ENCODE results near the gene C12orf56.
A peak's percentile ranks its signal among the peaks of the same experiment; 100 is the strongest.
"Not testable (repeated sequence)": the region's sequence is repeated elsewhere in the genome, so short reads cannot be mapped to it uniquely, and the experiment has no call there.

The C12orf56 gene

DNA sequence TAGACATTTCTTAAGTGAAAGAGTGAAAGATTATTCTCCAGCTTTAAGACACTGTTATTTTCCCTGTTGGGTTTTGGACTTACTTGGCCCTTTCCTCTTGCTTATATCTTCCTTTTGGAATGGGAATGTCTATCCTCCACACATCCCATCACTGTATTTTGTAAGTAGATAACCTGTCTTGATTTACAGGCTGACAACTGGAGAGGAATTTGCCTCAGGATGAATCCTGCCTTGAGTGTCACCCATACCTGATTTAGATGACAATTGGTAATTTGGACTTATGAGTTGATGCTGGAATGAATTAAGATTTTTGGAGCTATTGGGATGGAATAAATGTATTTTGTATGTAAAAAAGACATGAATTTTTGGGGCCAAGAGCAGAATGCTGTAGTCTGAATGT is 94.3 kb downstream of the C12orf56 start:
- DNase-seq: no peak

DNA sequence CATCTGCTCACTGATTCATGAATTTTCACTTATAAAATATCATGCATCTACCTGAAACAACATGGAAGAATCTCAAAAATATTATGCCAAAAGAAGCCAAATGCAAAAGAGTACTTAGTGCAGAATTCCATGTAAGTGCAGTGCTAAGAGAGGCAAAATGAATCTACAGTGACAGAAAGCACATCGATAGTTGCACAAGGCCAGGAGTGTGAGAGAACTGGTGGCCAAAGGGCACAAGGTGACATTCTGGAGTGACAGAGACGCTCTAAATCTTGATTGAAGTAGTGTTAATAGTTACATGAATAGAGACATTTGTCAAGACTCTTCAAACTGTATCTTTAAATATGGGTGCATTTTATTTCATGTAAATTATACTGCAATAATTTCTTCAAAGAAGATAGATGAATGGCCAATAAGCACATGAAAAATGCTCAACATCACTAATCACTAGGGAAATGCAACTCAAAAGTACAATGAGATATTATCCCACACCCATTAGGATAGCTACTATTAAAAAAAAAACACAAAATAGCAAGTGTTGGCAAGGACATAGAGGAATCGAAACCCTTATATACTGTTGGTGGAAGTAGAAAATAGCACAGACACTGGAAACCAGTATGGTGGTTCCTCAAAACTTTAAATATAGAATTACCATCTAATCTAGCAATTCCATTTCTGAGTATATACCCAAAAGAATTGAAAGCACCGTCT is 96.7 kb downstream of the C12orf56 start:
- no peak for DNase-seq

DNA sequence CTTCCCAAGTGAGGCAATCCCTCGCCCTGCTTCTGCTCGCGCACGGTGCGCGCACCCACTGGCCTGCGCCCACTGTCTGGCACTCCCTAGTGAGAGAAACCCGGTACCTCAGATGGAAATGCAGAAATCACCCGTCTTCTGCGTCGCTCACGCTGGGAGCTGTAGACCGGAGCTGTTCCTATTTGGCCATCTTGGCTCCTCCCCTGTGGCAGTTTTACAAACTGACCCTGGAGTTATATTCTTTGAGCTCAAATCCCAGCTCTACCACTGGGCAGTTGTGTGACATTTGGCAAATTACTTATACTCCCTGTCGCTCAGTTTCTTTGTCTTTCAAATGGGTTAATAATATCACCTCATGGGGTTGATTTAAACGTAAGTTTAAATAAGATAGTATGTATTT is 97.4 kb downstream of the C12orf56 start:
- not testable (repeated sequence) for DNase-seq

DNA sequence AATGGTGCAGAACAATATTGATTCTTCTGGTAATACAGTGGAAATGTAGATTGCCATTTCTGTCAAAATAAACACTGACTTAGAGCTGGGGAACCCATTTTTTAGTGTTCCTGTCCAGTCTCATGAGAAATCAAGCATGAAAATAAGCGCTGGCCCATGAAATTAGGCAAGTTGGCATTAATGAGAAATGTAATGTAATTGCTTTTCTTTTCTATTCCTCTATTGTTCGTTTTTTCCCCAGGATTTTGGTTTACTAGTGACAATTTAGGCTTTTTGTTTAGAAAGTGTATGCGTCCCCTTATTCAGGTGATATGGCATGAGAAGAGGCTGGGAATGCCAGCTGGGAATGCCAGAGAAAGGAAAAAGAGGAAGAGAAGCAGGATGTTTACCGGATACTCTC is 104.0 kb downstream of the C12orf56 start:
- no peak for DNase-seq

DNA sequence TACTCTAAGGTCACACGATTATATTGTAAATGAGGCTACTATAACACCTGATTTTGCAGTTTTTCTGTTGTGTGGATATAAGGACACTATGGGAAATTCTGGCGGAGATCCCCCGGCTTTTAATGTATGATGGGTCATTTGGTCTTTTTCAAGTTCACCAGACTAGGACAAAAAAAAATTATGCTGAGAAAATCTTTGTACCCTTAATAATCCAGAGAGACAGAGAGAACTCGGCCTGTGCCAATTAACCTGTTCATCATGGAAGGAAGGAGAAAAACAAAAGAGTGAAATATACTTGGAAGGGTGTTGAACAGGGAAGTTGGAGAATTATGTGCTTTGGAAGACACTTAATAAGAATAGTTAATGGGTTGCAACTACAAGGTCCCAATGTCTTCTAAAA is 106.3 kb downstream of the C12orf56 start:
- no peak for DNase-seq

DNA sequence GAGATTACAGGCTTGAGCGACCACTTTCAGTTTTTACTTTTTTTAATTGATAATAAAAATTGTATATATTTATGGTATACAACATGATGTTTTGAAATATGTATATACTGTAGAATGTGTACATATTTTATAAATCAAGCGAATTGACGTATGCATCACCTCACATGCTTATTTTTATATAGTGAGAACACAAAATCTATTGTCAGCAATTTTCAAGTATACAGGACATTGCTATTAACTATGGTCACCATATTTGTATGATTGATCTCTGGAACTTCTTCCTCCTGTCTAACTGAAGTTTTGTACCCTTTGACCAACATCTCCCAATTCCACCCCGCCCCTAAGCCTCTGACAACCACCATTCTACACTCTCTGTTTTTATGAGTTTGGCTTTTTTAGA is 112.1 kb downstream of the C12orf56 start:
- no peak for DNase-seq

DNA sequence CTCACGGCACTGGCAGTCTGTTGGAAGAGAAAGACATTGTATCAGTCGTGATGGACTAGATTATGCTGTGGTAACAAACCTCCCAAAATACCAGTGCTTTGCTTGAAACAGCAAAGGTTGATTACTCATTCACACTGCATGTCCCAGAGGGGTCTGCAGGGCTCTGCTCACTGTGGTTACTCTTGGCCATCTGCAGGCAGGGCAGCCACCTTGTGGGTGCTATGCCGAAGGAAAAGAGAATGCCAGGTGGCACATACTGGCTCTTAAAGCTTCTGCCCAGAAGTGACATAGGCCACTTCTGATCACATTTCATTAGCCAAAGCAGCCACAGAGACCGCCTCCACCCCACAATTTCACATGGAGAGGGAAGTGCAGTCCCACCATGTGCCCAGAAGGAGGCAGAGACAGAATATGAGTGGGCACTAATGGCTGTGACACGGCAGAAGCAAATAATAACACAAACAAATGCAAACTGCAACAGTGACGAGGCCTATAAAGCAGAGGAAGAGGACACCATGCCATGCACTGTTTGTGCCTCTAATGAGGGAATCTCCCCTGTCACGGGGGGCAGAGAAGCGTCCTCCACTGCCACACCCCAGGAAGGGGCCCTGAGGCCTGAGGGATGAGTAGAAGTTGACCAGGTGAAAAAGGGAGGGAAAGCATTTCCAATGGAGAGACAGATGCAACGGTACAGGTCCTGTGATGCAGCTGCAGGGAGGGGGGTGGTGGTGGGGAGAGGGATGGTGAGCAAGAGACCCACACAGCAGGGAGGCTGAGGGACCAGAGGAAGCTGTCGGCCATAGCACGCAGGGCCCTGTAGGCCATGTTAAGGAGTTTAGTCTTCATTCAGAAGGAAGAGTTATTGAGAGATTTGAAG is 116.8 kb downstream of the C12orf56 start:
- DNase-seq: no peak

DNA sequence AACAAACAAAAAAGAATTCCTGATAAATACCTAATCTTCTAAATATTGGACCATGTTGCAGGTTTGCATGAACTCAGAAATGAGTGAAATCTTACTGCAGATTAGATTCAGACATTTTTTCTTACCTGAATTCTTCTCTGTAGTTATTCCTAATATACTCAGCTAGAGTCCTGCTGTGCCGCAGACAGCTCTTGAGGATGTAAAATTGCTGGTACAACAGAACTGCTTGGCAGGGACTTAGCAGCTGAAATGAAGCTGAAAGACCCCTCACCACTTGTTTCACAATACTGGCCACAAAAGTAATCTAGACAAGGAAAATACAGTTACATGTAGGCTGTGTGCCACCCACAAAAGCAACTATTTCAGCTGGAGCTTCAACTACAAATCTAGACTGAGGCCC is 120.1 kb downstream of the C12orf56 start:
- DNase-seq: no peak

DNA sequence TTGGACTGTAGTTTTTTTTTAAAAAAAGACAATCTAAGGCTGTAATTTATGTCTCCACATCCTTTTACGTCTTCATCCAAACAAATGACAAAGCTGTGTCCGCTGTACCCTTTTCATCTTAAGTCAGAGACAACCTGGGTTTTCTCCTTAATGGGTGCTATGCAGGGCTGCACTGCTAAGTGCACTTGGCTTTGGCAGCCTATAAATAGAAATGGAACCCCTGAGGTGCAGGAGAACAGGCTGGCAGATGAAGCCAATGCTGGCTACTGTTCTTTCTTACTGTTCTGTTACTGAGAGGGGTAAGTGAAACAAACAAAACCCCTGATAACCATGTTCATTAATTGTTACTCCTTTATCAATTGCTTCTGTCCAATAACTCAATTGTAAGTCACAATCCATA is 121.4 kb downstream of the C12orf56 start:
- no peak for DNase-seq

DNA sequence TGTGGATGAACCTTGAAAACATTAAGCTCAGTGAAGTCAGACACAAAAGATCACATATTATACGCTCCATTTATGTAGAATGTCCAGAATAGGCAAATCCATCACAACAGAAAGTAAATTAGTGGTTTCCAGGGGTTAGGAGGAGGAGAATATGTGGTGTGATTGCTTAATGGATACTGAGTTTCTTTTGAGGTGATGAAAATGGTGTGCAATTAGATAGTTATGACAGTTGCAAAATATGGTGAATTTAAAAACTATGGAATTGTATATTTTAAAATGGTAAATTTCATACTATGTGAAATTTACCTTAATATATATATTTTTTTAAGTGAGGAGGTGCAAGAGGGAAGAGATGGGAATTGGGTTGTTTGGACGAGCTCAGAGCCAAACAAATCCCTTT is 122.1 kb downstream of the C12orf56 start:
- DNase-seq: no peak

DNA sequence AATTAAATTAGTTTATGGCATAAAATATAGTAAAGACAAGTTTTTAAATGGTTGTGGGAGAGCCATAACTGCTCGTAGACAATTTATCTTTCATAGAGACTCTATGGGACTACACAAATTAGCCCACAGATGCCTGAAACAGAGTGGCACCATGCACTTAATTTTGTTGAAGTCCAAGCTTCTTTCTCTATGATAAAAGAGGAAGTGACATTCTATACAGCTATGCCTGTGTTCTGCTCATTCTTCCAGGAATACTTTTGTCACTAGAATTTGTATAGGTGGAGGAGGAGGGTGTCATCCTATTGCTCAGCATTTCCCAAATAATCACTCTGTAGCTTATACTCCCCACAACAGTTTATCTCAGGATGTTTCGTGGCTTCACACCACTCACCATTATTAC is 124.7 kb downstream of the C12orf56 start:
- no peak for DNase-seq

DNA sequence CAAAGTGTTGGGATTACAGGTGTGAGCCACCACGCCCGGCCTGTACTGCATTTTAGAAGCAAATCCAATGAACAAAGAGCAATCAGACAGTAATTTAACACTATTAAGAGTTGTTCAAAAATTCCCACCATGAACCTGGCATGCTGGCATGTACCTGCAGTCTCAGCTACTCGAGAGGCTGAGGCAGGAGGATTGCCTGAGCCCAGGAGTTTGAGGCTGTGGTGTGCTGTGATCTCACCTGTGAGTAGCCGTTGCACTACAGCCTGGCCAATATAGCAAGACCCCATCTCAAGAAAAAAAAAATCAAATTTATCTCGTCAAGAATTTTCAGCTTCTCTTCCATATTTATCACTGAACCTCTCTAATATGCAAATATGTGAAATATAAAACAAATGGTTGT is 128.7 kb downstream of the C12orf56 start:
- no peak for DNase-seq

DNA sequence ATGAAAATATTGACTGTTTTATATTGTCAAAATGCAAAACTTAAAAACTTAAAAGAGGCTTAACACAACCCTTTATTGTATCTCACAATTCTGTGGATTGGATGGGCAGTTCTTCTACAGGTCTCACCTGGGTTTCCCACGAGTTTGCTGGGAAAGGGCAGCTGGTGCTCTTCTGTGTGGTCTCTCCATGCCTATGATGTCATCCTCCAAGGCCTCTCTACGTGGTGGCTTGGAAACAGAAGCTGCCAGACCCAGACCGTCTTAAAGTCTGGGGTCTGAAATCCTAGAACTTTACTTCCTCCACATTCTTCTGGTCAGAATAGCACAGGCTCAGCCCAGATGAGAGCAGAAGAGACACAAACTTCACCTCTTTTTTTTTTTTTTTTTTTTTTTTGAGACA is 132.0 kb downstream of the C12orf56 start:
- no peak for DNase-seq

DNA sequence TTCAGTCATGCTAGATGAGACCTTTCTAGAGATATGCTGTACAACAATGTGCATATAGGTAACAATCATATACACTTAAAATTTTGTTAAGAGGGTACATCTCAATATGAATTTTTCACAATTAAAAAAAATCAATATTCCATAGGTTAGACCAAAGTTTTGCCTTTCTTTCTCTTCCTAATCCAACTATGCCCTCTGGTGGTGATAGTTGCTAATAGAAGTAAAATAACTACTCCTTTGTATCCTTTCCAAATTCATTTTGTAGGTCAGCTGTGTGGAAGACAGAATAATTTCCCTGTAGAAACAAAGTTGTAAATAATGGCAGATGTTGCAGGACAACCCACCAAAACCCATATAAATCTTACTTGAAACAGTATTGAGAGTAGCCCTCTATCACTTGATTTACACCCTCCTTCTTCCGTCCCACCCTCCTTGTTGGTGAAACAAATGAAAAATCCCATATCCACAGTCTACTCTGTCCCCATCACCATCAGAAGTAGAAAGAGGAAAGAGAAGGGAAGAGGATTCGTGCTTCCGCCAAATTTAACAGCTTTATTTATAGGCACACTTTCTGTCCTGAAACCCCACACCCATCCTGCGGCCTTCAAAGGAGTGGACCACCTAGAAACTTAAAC is 134.3 kb downstream of the C12orf56 start:
- peak; percentile 46 for DNase-seq

DNA sequence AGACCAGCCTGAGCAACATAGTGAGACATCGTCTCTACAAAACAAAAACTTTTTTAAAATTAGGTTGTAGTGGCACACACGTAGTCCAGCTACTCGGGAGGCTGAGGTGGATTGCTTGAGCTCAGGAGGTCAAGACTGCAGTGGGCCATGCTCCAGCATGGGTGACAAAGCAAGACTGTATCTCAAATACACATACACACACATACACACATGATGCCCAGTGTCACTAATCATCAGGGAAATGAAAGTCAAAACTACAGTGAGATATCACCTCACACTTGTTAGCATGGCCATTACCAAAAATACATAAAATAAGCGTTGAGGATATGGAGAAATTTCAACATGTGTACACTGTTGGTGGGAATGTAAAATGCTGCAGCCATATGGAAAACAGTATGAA is 135.3 kb downstream of the C12orf56 start:
- DNase-seq: no peak

DNA sequence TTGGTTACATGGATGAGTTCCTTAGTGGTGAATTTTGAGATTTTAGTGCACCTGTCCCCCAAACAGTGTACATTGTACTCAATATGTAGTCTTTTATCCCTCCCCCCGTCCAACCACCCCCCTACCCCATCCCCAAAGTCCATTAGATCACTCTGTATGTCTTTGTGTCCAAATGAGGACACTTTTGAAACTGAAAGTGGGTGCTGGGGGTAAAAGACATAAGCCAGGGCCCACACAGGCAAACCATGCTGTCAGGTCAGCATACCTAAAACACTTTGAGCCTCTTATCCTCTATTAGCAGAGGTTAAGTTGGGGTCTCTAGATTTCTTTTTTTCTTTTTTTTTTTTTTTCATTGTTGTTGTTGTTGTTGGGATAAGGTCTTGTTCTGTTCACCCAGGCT is 137.2 kb downstream of the C12orf56 start:
- DNase-seq: no peak

DNA sequence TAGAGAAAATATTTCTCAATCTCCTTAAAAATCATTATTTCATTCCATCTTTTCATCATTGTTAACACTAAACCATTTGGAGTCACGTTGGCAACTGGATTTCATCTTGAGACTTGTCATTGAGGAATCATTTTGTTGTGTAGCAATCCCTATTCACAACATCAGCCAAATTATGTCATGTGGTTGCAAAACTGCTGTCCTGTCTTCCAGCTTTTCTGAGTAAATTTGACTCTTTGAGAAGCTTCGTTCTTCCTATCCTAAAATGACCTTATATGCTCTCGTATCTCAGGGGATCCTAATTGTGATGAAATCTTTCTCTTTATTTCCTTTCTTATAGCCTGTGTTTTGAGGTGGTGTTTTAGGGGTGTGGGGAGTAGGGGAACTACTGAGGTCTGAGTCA is 137.9 kb downstream of the C12orf56 start:
- no peak for DNase-seq

DNA sequence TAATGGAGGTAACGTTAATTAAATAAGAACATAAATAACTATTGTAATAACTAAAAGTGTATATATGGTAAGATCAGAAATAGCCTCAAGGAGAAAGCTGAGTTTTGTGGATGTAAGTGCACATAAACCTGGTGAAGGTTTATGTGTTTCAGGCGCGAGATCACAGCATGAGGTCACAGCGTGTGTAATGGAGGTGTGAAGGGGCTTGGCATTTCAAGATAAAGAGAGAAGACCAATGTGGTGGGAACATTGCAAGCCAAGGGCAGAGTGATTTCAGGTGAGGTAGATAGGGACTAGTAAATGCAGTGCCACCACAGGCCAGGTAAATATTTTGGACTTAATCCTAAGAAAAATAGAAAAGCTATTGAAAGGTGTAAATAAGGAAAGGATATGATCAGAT is 146.7 kb downstream of the C12orf56 start:
- DNase-seq: no peak

DNA sequence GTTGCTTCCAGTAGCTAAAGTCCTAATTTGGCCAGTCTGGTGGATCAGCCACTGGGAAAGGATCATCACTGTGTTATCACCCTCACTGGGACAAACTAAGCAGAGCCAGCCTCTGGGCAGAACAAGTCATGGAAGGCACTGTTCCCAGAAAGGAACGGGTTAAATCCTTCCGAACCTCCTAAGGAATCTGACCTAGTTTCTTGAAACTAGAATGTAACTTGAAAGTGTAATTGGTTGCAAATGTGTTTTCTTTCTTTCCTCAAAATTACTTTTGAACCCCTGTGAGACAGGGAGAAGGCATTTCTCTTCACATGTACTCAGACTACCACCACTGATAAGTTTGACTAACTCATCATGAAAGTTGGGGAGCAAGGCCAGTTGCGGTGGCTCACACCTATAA is 149.8 kb downstream of the C12orf56 start:
- DNase-seq: no peak

DNA sequence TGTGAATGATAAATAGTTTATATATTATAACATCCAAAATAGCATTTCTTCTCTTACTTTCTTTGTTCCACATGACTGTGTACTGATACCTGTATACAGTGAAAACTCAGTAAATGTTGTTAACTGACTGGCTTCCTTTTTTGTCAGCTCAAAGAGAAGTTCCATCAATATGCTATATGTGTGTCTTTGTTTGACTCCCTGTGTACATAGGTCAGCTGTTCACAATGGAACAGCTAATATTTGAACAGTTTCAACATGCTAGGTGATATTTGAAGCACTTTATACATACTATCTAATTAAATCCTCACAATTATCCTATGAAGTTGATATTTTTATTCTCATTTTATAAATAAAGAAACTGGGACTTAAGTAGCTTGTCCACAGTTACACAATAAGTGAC is 153.2 kb downstream of the C12orf56 start:
- DNase-seq: no peak

DNA sequence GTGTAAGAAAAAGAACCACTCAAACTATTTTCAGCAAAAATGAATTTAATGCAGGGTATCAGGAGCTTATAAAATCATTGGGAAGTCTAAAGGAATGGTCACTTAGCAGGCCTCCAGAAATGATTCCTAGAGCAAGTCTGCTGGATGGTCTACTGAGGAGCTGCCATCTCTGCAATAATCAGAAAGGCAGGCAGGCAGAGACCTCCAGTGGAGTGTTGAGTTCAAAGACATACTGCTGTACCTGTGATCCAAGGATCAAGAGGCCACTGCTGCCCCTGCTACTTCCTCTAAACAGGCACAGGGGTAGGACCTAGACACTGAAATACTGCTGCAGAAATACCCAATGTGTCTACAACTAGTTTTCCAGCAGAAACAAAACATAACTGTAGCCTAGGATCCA is 154.0 kb downstream of the C12orf56 start:
- DNase-seq: peak; percentile 17

DNA sequence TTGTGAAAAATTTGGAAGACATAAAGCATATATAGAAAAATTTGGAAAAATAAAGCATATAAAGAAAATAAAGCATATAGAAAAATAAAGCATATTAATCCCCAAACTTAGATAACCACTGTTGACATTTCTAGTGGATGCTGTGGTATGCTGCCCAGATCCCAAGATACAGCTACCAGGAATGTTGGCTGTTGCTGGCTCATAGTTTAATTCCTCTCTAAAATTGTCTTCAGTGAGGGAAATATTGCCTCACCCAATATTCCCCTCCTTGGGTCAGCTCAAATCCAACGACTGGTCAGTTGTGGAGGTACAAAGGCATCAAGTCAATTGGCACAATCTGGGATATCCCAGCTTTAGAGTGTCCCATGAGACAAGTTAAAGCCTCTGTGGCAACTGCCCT is 158.4 kb downstream of the C12orf56 start:
- no peak for DNase-seq

DNA sequence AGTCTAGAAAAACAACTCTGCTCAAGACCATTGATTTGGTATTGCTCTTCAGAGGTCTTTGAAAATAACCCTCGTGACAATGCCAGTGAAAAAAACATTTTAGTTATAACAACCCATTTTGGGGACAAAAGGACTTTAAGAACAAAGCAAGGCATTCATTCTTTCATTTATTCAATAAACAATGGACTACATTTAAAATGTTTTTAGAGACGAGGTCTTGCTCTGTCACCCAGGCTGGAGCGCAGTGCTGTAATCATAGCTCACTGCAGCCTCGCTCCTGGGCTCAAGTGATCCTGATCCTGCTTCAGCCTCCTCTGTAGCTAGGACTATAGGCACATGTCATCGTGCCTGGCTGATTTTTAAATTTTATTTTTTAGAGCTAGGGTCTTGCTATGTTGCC is 160.8 kb downstream of the C12orf56 start:
- DNase-seq: no peak

DNA sequence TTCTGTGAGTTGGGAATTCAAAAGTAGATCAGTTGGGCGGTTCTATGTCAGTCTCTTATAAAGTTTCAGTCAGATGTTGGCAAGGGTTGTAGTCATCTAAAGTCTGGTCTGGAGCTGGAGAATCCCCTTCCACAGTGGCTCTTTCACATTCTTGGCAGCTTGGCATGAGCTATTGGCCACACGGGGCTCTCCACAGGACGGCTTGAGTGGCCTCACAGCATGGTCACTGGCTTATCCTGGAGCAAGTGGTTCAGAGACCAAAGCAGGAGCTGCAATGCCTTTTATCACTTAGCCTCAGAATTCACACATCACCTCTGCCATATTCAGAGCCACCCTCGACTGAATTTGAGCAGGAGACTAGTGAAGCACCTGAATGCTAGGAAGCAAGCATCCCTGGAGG is 161.3 kb downstream of the C12orf56 start:
- DNase-seq: no peak
